ENCODE results near the gene TMEM63C. TPM values are rescaled to one million over a fixed set of nuclear protein-coding genes. Genes with fewer than 3 reads are reported as not detected.

TMEM63C gene
- total RNA-seq, 1 donor from 2014 or later = 1.5 TPM

DNA sequence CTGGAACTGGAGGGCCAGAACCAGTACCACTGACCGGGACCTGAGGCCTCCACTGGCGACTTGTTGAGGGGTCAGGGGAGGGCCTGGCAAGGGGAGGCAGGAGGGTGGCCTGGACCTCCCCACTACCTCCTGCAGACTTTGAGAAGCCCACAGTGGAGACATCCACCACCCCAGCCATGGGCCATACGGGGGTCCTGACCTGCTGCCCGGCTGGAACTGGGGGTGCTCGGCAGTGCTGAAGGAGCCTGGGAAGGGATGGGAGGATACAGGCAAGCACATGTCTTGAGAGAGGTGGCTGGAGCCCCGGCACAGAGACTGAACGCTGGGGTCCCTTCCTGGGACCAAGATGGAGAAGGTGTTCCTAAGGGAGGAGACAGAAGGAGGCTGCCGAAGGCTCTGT is 75.1 kb downstream of the TMEM63C start:
- no peak for DNase-seq
- Mint-ChIP-seq H3K9me3 (no peaks in the 10 kb centered on the region), H3K4me1 (no peaks in the 10 kb centered on the region), H3K27me3 (peaks cover 11% of the 10 kb centered on the region), H3K36me3 (ENCODE audit: low read depth) (no peaks in the 10 kb centered on the region), H3K4me3 (no peak overlapping the region), H3K27ac (no peak overlapping the region)
- ATAC-seq (ENCODE audit: low read depth) = no peak
- CTCF ChIA-PET = no interaction called here
- intact Hi-C loops (cut with micrococcal nuclease) = no loop called here
- POLR2A ChIA-PET = no interaction called here
- TF ChIP-seq CTCF (IDR thresholded peaks at IDR 0.05) = no peak

- intact Hi-C loops (cut with micrococcal nuclease) = no loop called here
- Mint-ChIP-seq H3K27me3 (peaks cover 11% of the 10 kb centered on the region), H3K4me1 (no peaks in the 10 kb centered on the region), H3K27ac (no peak overlapping the region), H3K4me3 (no peak overlapping the region), H3K36me3 (ENCODE audit: low read depth) (no peaks in the 10 kb centered on the region), H3K9me3 (no peaks in the 10 kb centered on the region)
- CTCF ChIA-PET = no interaction called here
- TF ChIP-seq CTCF (IDR thresholded peaks at IDR 0.05) = no peak
- ATAC-seq (ENCODE audit: low read depth) = no peak
- no peak for DNase-seq
- POLR2A ChIA-PET = no interaction called here
These were observed 76.1 kb downstream of the TMEM63C start for GRCh38 chr14:77257700-77258099.

GRCh38 chr14:77258566-77258965 is 77.0 kb downstream of the TMEM63C start:
- Mint-ChIP-seq H3K4me3 (no peak overlapping the region), H3K27me3 (peaks cover 14% of the 10 kb centered on the region), H3K27ac (no peak overlapping the region), H3K9me3 (no peaks in the 10 kb centered on the region), H3K36me3 (ENCODE audit: low read depth) (no peaks in the 10 kb centered on the region), H3K4me1 (no peaks in the 10 kb centered on the region)
- ATAC-seq (ENCODE audit: low read depth) (no peak), DNase-seq (no peak)
- ChIA-PET POLR2A (no interaction called here), CTCF (no interaction called here)
- TF ChIP-seq CTCF (IDR thresholded peaks at IDR 0.05) = no peak
- intact Hi-C loops (cut with micrococcal nuclease) = no loop called here

GRCh38 chr14:77259025-77259715 is 77.6 kb downstream of the TMEM63C start:
- H3K4me3 Mint-ChIP-seq = no peak overlapping the region
- H3K9me3 Mint-ChIP-seq = no peaks in the 10 kb centered on the region
- POLR2A ChIA-PET = no interaction called here
- TF ChIP-seq CTCF (IDR thresholded peaks at IDR 0.05) = no peak
- CTCF ChIA-PET = no interaction called here
- H3K4me1 Mint-ChIP-seq = no peaks in the 10 kb centered on the region
- intact Hi-C loops (cut with micrococcal nuclease) = no loop called here
- DNase-seq = no peak
- no peak overlapping the region for H3K27ac Mint-ChIP-seq
- H3K36me3 Mint-ChIP-seq (ENCODE audit: low read depth) = no peaks in the 10 kb centered on the region
- peaks cover 14% of the 10 kb centered on the region for H3K27me3 Mint-ChIP-seq
- ATAC-seq (ENCODE audit: low read depth) = no peak

- POLR2A ChIA-PET = no interaction called here
- peaks cover 14% of the 10 kb centered on the region for H3K27me3 Mint-ChIP-seq
These were observed 78.6 kb downstream of the TMEM63C start for GRCh38 chr14:77260199-77260598.

More at GRCh38 chr14:77260199-77260598, 78.6 kb downstream of the TMEM63C start:
- H3K36me3 Mint-ChIP-seq (ENCODE audit: low read depth) = no peaks in the 10 kb centered on the region
- no peaks in the 10 kb centered on the region for H3K9me3 Mint-ChIP-seq
- TF ChIP-seq CTCF (IDR thresholded peaks at IDR 0.05) = no peak
- CTCF ChIA-PET = no interaction called here
- intact Hi-C loops (cut with micrococcal nuclease) = no loop called here
- H3K27ac Mint-ChIP-seq = no peak overlapping the region
- no peak overlapping the region for H3K4me3 Mint-ChIP-seq
- ATAC-seq (ENCODE audit: low read depth) (no peak), DNase-seq (no peak)
- H3K4me1 Mint-ChIP-seq = peaks cover 5% of the 10 kb centered on the region

Data from activated B cell treated with CpG ODN at 0.5 μM for 24 hours (primary cell).